ENCODE measurements around the gene TCL1B.
"Not testable (repeated sequence)": the region's sequence is repeated elsewhere in the genome, so short reads cannot be mapped to it uniquely, and the experiment has no call there.

The TCL1B gene

GRCh38 chr14:95685978-95686922 lies at the start of gene TCL1B:
Gene TCL1B (plus strand): TSS chr14:95686426. CDS start chr14:95686468, 42 bp downstream.
- no peak for DNase-seq

GRCh38 chr14:95644981-95645380 lies 41.2 kb upstream of the TCL1B start:
- no peak for DNase-seq

- no peak for DNase-seq
These were observed 40.7 kb upstream of the TCL1B start for GRCh38 chr14:95645389-95645996.

GRCh38 chr14:95647926-95648325 lies 38.3 kb upstream of the TCL1B start:
- no peak for DNase-seq

GRCh38 chr14:95649230-95649629 lies 37.0 kb upstream of the TCL1B start:
- DNase-seq = no peak

- DNase-seq = no peak
These were observed 35.2 kb upstream of the TCL1B start for GRCh38 chr14:95651028-95651427.

GRCh38 chr14:95651821-95652583 lies 34.2 kb upstream of the TCL1B start:
- no peak for DNase-seq

GRCh38 chr14:95652690-95653089 lies 33.5 kb upstream of the TCL1B start:
- no peak for DNase-seq

- no peak for DNase-seq
These were observed 30.8 kb upstream of the TCL1B start for GRCh38 chr14:95655461-95655860.

GRCh38 chr14:95656634-95657033 lies 29.6 kb upstream of the TCL1B start:
- no peak for DNase-seq

- no peak for DNase-seq
These were observed 28.8 kb upstream of the TCL1B start for GRCh38 chr14:95657454-95657853.

GRCh38 chr14:95659293-95659989 lies 26.8 kb upstream of the TCL1B start:
- DNase-seq = no peak

GRCh38 chr14:95659990-95660385 lies 26.2 kb upstream of the TCL1B start:
- no peak for DNase-seq

GRCh38 chr14:95660651-95661515 lies 25.3 kb upstream of the TCL1B start:
- no peak for DNase-seq

GRCh38 chr14:95662376-95663186 lies 23.6 kb upstream of the TCL1B start:
- no peak for DNase-seq

- DNase-seq = no peak
These were observed 22.9 kb upstream of the TCL1B start for GRCh38 chr14:95663226-95663797.

GRCh38 chr14:95664066-95664465 lies 22.2 kb upstream of the TCL1B start:
- no peak for DNase-seq

GRCh38 chr14:95664546-95664945 lies 21.7 kb upstream of the TCL1B start:
- peak in 1 of 2 donors; percentile 9 for DNase-seq

- not testable (repeated sequence) for DNase-seq
These were observed 20.7 kb upstream of the TCL1B start for GRCh38 chr14:95665530-95665929.

- no peak for DNase-seq
These were observed 19.8 kb upstream of the TCL1B start for GRCh38 chr14:95666450-95666849.

All from CD4-positive, alpha-beta T cell treated with Interferon alpha-2 for 1 hour (primary cell).